HL-60 (cell line): Measurements from ENCODE around the gene FBLIM1.

Source experiments
- GABPA ChIP-seq: IDR thresholded peaks from 2 replicates; pipeline ENCODE4 v1.6.1; 2012; ENCODE audit warnings: low read depth
- POLR2AphosphoS5 ChIP-seq: IDR thresholded peaks from 2 replicates; pipeline ENCODE4 v1.6.1; 2012; ENCODE audit warnings: low read depth
- SPI1 ChIP-seq: IDR thresholded peaks from 2 replicates; pipeline ENCODE4 v1.6.1; 2012; ENCODE audit warnings: low read depth, mild to moderate bottlenecking, borderline replicate concordance

DNA sequence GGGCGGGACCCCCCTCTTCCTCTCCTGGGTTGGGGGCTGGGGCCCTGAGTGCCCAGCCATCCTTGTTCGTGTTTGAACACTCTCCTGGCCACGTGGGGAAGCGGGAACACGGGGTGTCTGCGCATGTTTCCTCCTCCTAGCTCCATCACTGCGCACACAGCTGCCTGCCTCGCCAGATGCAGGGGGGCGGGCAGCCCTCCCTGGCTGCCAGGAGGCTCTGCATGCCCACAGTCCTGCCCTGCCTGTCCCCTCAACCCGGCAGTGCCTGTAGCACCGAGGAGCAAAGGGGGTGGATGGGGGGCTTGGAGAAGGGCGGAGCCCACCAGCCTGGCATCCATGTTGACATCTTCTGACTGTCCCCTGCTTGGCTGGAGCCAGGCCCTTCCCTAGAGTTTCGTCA is 24.3 kb upstream of the FBLIM1 start:
- TF ChIP-seq SPI1 (no peak), POLR2AphosphoS5 (no peak), GABPA (no peak)
